Esophagus muscularis mucosa (tissue), 3 donors: ENCODE data around the gene DVL1.

Experiments used
- CTCF ChIP-seq, 3 experiments: fragments of 200-600 bp in 2 of 3; fragments of 450-650 bp in 1 of 3; sonication (generic) in 2 of 3; IDR thresholded peaks; one replicate each; pipeline ENCODE4 v1.5.1; 2017 to 2019; ENCODE audit warnings: antibody characterized with exemption in 3 of 3, mild to moderate bottlenecking in 2 of 3, moderate library complexity in 1 of 3
- POLR2AphosphoS5 ChIP-seq, 2 donors: sonication (generic); formaldehyde crosslinking; IDR thresholded peaks; one replicate each; pipeline ENCODE4 v1.6.1; 2017; ENCODE audit warnings: antibody characterized with exemption in 2 of 2

- TF ChIP-seq POLR2AphosphoS5 (IDR thresholded peaks at IDR 0.05), result no peak
- TF ChIP-seq CTCF (IDR thresholded peaks at IDR 0.05), result no peak
Measured at GRCh38 chr1:1390675-1391074, 41.5 kb upstream of the DVL1 start.
